Measurements from ENCODE around the gene TECR.

- TF ChIP-seq SMC3 (IDR thresholded peaks at IDR 0.05; ENCODE audit: low read depth, low read length) (no peak), FOS (IDR thresholded peaks at IDR 0.05; ENCODE audit: low read depth, low read length) (no peak)
These were observed 10.0 kb upstream of the TECR start for GRCh38 chr19:14519245-14519859.

All from IMR-90 (cell line).